ENCODE results near the gene TBX1.
"Not testable (repeated sequence)": the region's sequence is repeated elsewhere in the genome, so short reads cannot be mapped to it uniquely, and the experiment has no call there.

Gene TBX1

GRCh38 chr22:19784384-19785175 lies 24.0 kb downstream of the TBX1 start:
- no peak for DNase-seq (ENCODE audit: low read depth)

GRCh38 chr22:19785461-19786263 lies 25.1 kb downstream of the TBX1 start:
- no peak for DNase-seq (ENCODE audit: low read depth)

GRCh38 chr22:19786264-19786585 lies 25.6 kb downstream of the TBX1 start:
- DNase-seq (ENCODE audit: low read depth), result no peak

GRCh38 chr22:19786959-19787848 lies 26.6 kb downstream of the TBX1 start:
- no peak for DNase-seq (ENCODE audit: low read depth)

GRCh38 chr22:19787849-19788141 lies 27.2 kb downstream of the TBX1 start:
- no peak for DNase-seq (ENCODE audit: low read depth)

GRCh38 chr22:19788661-19789225 lies 28.2 kb downstream of the TBX1 start:
- no peak for DNase-seq (ENCODE audit: low read depth)

GRCh38 chr22:19789406-19789805 lies 28.8 kb downstream of the TBX1 start:
- no peak for DNase-seq (ENCODE audit: low read depth)

GRCh38 chr22:19789828-19790227 lies 29.2 kb downstream of the TBX1 start:
- no peak for DNase-seq (ENCODE audit: low read depth)

GRCh38 chr22:19791243-19791642 lies 30.7 kb downstream of the TBX1 start:
- DNase-seq (ENCODE audit: low read depth), result no peak

GRCh38 chr22:19791894-19792293 lies 31.3 kb downstream of the TBX1 start:
- DNase-seq (ENCODE audit: low read depth), result no peak

GRCh38 chr22:19792383-19792896 lies 31.9 kb downstream of the TBX1 start:
- not testable (repeated sequence) for DNase-seq (ENCODE audit: low read depth)

GRCh38 chr22:19793161-19793560 lies 32.6 kb downstream of the TBX1 start:
- DNase-seq (ENCODE audit: low read depth), result no peak

GRCh38 chr22:19793661-19794310 lies 33.2 kb downstream of the TBX1 start:
- no peak for DNase-seq (ENCODE audit: low read depth)

GRCh38 chr22:19795617-19796008 lies 35.0 kb downstream of the TBX1 start:
- DNase-seq (ENCODE audit: low read depth), result no peak

- no peak for DNase-seq (ENCODE audit: low read depth)
Observed at GRCh38 chr22:19796160-19796559, 35.6 kb downstream of the TBX1 start.

GRCh38 chr22:19797086-19798002 lies 36.8 kb downstream of the TBX1 start:
- no peak for DNase-seq (ENCODE audit: low read depth)

GRCh38 chr22:19798003-19798665 lies 37.6 kb downstream of the TBX1 start:
- no peak for DNase-seq (ENCODE audit: low read depth)

- no peak for DNase-seq (ENCODE audit: low read depth)
Observed at GRCh38 chr22:19798891-19799293, 38.3 kb downstream of the TBX1 start.

GRCh38 chr22:19799322-19800190 lies 39.0 kb downstream of the TBX1 start:
- no peak for DNase-seq (ENCODE audit: low read depth)
